Measurements from ENCODE around the gene CORO7.

DNA sequence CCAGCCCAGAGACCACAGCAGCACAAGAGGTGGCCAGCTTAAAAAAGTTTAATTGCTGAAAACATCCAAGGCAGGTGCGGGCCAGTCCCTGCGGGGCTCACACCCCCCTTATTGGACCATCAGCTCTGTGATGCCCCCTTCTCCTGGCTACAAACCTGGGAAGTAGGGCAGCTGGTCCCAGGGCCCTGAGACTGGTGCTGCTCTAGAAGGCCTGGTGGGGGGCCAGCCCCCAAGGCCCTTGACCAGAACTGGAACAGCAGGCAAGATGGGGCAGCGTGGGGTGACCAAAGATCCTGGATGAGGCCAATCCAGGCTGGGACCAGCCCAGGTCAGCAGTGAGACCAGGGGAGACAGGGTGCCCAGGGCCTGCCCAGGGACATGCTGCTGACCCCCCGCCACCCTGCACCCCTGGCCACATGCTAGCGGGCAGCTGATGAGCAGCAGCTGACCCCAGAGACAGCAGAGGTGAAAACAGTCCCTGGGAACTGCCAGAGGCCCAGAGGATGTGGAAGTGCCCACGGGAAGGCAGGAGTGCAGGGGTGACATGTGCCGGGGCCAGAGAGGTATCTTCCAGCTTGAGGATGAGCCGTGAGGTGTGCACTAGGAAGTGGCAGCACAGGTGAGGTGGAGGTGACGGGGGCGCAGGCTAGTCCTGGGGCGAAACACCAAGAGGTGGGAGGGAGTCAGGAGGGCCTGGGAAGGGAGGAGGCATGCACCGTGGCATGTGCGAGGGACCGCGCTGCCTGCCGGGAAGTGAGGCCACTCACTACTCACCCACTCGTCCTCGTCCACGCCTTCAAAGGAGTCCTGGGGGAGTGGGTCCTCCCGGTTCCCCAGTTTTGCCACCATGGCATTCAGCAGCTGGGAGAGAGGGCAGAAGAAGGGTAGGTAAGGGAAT lies 61.6 kb downstream of the CORO7 start:
- TF ChIP-seq, protein P1, sequence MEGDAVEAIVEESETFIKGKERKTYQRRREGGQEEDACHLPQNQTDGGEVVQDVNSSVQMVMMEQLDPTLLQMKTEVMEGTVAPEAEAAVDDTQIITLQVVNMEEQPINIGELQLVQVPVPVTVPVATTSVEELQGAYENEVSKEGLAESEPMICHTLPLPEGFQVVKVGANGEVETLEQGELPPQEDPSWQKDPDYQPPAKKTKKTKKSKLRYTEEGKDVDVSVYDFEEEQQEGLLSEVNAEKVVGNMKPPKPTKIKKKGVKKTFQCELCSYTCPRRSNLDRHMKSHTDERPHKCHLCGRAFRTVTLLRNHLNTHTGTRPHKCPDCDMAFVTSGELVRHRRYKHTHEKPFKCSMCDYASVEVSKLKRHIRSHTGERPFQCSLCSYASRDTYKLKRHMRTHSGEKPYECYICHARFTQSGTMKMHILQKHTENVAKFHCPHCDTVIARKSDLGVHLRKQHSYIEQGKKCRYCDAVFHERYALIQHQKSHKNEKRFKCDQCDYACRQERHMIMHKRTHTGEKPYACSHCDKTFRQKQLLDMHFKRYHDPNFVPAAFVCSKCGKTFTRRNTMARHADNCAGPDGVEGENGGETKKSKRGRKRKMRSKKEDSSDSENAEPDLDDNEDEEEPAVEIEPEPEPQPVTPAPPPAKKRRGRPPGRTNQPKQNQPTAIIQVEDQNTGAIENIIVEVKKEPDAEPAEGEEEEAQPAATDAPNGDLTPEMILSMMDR (IDR thresholded peaks at IDR 0.05), result no peak
- TF ChIP-seq POLR2A (IDR thresholded peaks at IDR 0.05), result no peak
